Heart right ventricle (tissue), 16 donors: Measurements from ENCODE around the gene TRIM40. TPM values are rescaled to one million over a fixed set of nuclear protein-coding genes. Genes with fewer than 3 reads are reported as not detected.
"Not testable (repeated sequence)": the region's sequence is repeated elsewhere in the genome, so short reads cannot be mapped to it uniquely, and the experiment has no call there.

ENCODE experiments used
- ATAC-seq, 8 donors: fragments of 200-7000 bp; cut with Tn5 transposase; one replicate each; pipeline ENCODE4 v1.9.1; 2020; ENCODE audit warnings: mild to moderate bottlenecking in 8 of 8, moderate library complexity in 8 of 8, moderate number of reproducible peaks in 1 of 8
- DNase-seq, 2 donors: peaks; one replicate each; pipeline ENCODE4 v3.0.0-alpha.2; 2020
- H3K27ac ChIP-seq, 10 donors: fragments of 200-600 bp; sonication (generic) in 2 of 10; one replicate each; pipeline versions ENCODE4 v1.5.0 to v1.8.0; 2020 to 2022; ENCODE audit warnings: mild to moderate bottlenecking in 3 of 10
- H3K27me3 ChIP-seq, 7 donors: fragments of 200-600 bp; one replicate each; pipeline ENCODE4 v1.8.0; 2021 to 2022; ENCODE audit warnings: mild to moderate bottlenecking in 2 of 7
- H3K36me3 ChIP-seq, 9 donors: fragments of 200-600 bp; sonication (generic) in 1 of 9; one replicate each; pipeline versions ENCODE4 v1.5.0 to v1.8.0; 2020 to 2022; ENCODE audit warnings: mild to moderate bottlenecking in 2 of 9
- H3K4me1 ChIP-seq, 9 donors: fragments of 200-600 bp; sonication (generic) in 1 of 9; one replicate each; pipeline versions ENCODE4 v1.5.0 to v1.8.0; 2020 to 2022; ENCODE audit warnings: mild to moderate bottlenecking in 4 of 9
- H3K4me3 ChIP-seq, 10 donors: fragments of 200-600 bp; sonication (generic) in 2 of 10; one replicate each; pipeline versions ENCODE4 v1.5.0 to v1.8.0; 2020 to 2022; ENCODE audit warnings: mild to moderate bottlenecking in 7 of 10, moderate library complexity in 2 of 10
- H3K9me3 ChIP-seq, 11 donors: fragments of 200-600 bp in 10 of 11; sonication (generic) in 2 of 11; one replicate each; pipeline versions ENCODE4 v1.5.0 to v1.8.0; 2013 to 2022; ENCODE audit warnings: mild to moderate bottlenecking in 2 of 11, control low read depth in 1 of 11, moderate library complexity in 1 of 11
- CTCF ChIP-seq, 9 donors: fragments of 200-600 bp; sonication (generic) in 2 of 9; IDR thresholded peaks; one replicate each; pipeline versions ENCODE4 v1.5.0 to v1.8.0; 2021 to 2022; ENCODE audit warnings: antibody characterized with exemption in 9 of 9, mild to moderate bottlenecking in 5 of 9, moderate library complexity in 1 of 9
- WGBS, 2 donors: extraction: QIAGEN DNeasy Blood & Tissue Kit; methylation state at CpG; one replicate each; pipeline ENCODE4 v1.1.7; 2013; ENCODE audit warnings: inconsistent platforms in 1 of 2; 5-methylcytosine and 5-hydroxymethylcytosine counted together
- intact Hi-C, 10 donors: fragments of 100-400 bp; cut with DNase I; formaldehyde crosslinking; loops; one replicate each; pipeline versions ENCODE4 v1.11.1 to v1.14.2; 2022
- polyA plus RNA-seq, 2 donors: library from polyadenylated mRNA; stranded (reverse); fragments of 200-250 nt; gene quantifications; one replicate each; pipeline ENCODE4 v1.2.3, GENCODE V29; 2013
- total RNA-seq, 10 donors: library from RNA; stranded (reverse); fragmentation: NEBNext Ultra II Directional in 3 of 10; extraction: Animal tissue kit (Norgen Biotek cat#: 25700) in 3 of 10; gene quantifications; one replicate each; pipeline versions ENCODE4 v1.2.1 to v1.2.4, GENCODE V29; 2021 to 2023
- donor health status: Arrhythmogenic right ventricular cardiomyopathy.
- donor health status: ischemic (EF 13 %, LVEDD 7.1; RV severe dilation, severe dysfunction).
- donor health status: healthy with polysubstance abuse.
- donor health status: DM: no; HTN: yes; CAD: no.
- donor health status: DM: no; HTN: no; CAD: no.
- donor health status: ischemic (EF 25% LVEDD 6.9; RV normal size, moderate dysfunction).
- donor health status: ischemic (EF 25% LVEDD 5.7; RV mildly dilated, moderate dysfunction).
- donor health status: healthy.
- donor health status: DM: yes; HTN: yes; CAD: no.
- donor health status: Ischemic cardiomyopathy.
- donor health status: ischemic (EF 35%, LVEDD 5.7; RV mildly dilated, moderate dysfunction).
- donor health status: nonischemic (EF 11% LVEDD 7.7; RV severe dilation, severe dysfunction).
- donor health status: DM: yes; HTN: yes; CAD: no.
- donor health status: PGD.
- donor health status: ischemic (EF 29% LVEDD 5.4; RV normal size, mild dysfunction).
- donor health status: nonischemic (EF 23%, LVEDD 6.1; RV moderate dilation, normal function).

TRIM40 gene
- total and polyA plus RNA-seq, 12 donors, result not detected

DNA sequence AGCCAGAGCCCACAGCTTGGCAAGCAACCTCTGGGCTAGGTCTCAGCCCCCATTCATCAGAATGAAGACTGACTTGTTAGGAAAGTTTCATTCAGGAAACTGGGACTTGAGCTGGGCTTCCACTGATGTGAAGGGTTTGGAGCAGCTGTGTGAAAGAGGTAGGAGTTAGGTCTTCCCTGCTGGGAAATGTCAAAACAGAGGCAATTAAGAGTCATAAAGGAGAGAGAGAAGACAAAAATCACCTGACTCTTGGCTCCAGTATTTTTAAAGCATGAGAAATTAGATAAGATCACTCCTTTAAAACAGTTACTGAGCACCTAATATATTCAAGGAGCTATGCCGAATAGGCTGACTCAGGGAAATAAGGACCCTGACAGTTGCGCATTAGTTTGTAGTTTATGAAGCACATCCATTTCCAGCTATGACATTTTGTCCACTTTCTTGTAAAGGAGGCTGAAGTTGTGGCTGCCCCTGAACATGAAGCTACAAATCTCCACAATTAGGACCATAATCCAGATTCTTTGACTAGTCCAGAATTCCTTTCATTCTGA, 3.9 kb upstream of the TRIM40 start:
- no peak overlapping the region for H3K27ac ChIP-seq
- no peak overlapping the region for H3K4me3 ChIP-seq
- WGBS, 2 donors, result 83 to 88% methylated on average over 2 of the region's 2 CpGs
- ATAC-seq, result no peak
- H3K9me3 ChIP-seq, result no peaks in the 10 kb centered on the region
- no peaks in the 10 kb centered on the region for H3K36me3 ChIP-seq
- H3K27me3 ChIP-seq, result peaks cover 10 to 96% (median 84%) of the 10 kb centered on the region in 7 donors
- intact Hi-C loops, result loop anchor here in 7 of 10 donors (1.0 to 10.0 kb wide), 7 partner anchors 27 to 287 kb away; no protein-coding TSS in a partner anchor
- DNase-seq, result no peak
- H3K4me1 ChIP-seq, result peaks cover 0 to 17% (median 10%) of the 10 kb centered on the region in 9 donors
- no peak for TF ChIP-seq CTCF (IDR thresholded peaks at IDR 0.05)

GRCh38 chr6:30135147-30135546, 793 bp upstream of the TRIM40 start:
- Histone ChIP-seq H3K9me3 (no peaks in the 10 kb centered on the region), H3K27ac (no peak overlapping the region), H3K27me3 (peaks cover 0 to 85% (median 62%) of the 10 kb centered on the region in 7 donors), H3K4me1 (peaks cover 0 to 5% (median 0%) of the 10 kb centered on the region in 9 donors), H3K36me3 (no peaks in the 10 kb centered on the region), H3K4me3 (no peak overlapping the region)
- 73 to 78% methylated on average over 2 of the region's 2 CpGs for WGBS, 2 donors
- ATAC-seq, result no peak
- intact Hi-C loops, result loop anchor here in 2 of 10 donors (10.0 kb wide), 2 partner anchors 120 to 290 kb away; no protein-coding TSS in a partner anchor
- no peak for DNase-seq
- no peak for TF ChIP-seq CTCF (IDR thresholded peaks at IDR 0.05)

DNA sequence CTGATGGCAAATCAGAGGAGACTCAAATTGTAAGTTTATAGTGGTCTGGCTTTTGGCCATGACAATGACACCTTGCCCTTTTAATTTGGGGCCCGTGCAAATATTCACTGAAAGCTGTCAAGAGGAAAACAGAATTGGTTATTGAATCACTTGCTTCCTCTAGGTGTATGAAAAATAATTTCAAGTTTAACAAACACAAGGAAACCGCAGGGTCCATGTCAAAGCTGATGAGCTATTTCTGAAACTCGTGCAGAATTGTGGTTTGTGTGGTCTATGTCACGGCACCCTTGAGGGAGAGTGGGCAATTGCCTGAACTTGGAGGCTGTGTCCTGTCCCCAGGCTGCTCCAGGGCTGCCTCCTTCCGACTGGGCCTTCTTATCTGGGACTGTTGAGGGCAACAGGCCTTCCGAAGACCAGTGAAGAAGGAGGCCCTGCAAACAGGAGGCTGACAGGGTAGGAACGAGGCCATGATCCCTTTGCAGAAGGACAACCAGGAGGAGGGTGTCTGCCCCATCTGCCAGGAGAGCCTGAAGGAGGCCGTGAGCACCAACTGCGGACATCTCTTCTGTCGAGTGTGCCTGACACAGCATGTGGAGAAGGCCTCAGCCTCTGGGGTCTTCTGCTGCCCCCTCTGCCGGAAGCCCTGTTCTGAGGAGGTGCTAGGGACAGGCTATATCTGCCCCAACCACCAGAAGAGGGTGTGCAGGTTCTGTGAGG, 788 bp downstream of the TRIM40 start:
- Histone ChIP-seq H3K4me1 (no peaks in the 10 kb centered on the region), H3K36me3 (no peaks in the 10 kb centered on the region), H3K4me3 (no peak overlapping the region), H3K27ac (no peak overlapping the region), H3K9me3 (no peaks in the 10 kb centered on the region), H3K27me3 (peaks cover 0 to 79% (median 47%) of the 10 kb centered on the region in 7 donors)
- intact Hi-C loops, result loop anchor here in 2 of 10 donors (10.0 kb wide), 2 partner anchors 122 to 292 kb away; no protein-coding TSS in a partner anchor
- ATAC-seq (no peak), DNase-seq (no peak)
- WGBS, 2 donors, result 76 to 77% methylated on average over 11 of the region's 11 CpGs
- no peak for TF ChIP-seq CTCF (IDR thresholded peaks at IDR 0.05)

DNA sequence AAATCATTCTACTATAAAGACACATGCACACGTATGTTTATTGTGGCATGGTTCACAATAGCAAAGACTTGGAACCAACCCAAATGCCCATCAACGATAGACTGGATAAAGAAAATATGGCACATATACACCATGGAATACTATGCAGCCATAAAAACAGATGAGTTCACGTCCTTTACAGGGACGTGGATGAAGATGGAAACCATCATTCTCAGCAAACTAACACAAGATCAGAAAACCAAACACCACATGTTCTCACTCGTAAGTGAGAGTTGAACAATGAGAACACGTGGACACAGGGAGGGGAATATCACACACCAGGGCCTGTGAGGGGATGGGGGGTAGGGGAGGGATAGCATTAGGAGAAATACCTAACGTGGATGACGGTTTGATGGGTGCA, 4.3 kb downstream of the TRIM40 start:
- peaks cover 0 to 65% (median 31%) of the 10 kb centered on the region in 7 donors for H3K27me3 ChIP-seq
- H3K4me3 ChIP-seq, H3K27ac ChIP-seq, H3K4me1 ChIP-seq, ATAC-seq, H3K9me3 ChIP-seq, H3K36me3 ChIP-seq, DNase-seq, intact Hi-C loops: not testable (repeated sequence)
- 80 to 91% methylated on average over 8 of the region's 8 CpGs for WGBS, 2 donors

DNA sequence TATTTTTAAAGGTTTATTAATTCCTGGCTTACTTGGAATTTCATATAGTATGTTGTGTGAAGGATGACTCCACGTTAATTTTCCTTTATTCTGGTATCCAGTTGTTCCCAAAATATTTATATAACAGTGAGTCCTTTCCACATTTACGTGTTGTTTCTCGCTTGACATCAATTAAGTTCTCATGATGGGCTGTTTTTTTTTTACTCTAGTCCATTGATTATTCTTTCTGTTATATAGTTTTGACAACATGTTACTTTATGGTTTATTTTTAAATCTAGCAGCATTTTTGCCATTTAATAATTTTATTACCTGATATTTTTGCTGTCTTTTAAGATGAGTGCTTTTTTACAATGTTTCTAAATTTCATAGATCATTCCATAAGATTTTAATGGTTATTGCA, 6.7 kb downstream of the TRIM40 start:
- DNase-seq (no peak), ATAC-seq (no peak)
- Histone ChIP-seq H3K4me3 (no peak overlapping the region), H3K27me3 (peaks cover 0 to 67% (median 43%) of the 10 kb centered on the region in 7 donors), H3K9me3 (no peaks in the 10 kb centered on the region), H3K4me1 (no peaks in the 10 kb centered on the region), H3K36me3 (no peaks in the 10 kb centered on the region), H3K27ac (no peak overlapping the region)
- 77 to 83% methylated on average over 3 of the region's 3 CpGs for WGBS, 2 donors
- no peak for TF ChIP-seq CTCF (IDR thresholded peaks at IDR 0.05)
- intact Hi-C loops, result no loop called here
